GM19467 (cell line): Measurements from ENCODE around the gene LSM10.

Source experiments
- ATAC-seq: cut with Tn5 transposase; IDR thresholded peaks from one replicate; pipeline ENCODE4 v1.9.1; 2021; ENCODE audit warnings: mild to moderate bottlenecking, moderate library complexity; ENCODE audit not compliant: unreplicated experiment

The LSM10 gene

GRCh38 chr1:36397378-36398230, at the start of gene LSM10:
Gene LSM10 (minus strand): TSS chr1:36397908. CDS start chr1:36394129, 3,779 bp downstream.
- peak; percentile 78 for ATAC-seq

GRCh38 chr1:36447450-36447849, 49.7 kb upstream of the LSM10 start:
- no peak for ATAC-seq

DNA sequence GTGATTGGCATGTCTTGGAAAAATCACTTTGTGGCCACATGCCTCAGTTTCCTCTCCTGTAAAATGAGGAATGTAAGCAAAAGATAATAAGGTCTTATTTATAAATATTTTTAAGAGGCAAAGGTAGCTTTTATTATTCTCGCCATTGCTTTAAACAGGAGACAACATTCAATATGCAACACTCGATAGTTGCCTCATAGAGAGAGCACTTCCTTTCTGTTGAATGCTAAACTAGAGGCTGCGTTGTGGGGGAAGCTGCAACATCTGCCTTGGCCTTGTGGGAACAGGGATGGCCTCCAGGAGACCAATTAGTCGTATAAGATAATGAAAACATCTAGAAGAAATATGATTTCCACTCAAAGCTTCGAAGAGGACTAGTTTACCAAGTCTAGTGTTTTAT, 49.0 kb upstream of the LSM10 start:
- ATAC-seq = no peak

GRCh38 chr1:36446271-36446670, 48.6 kb upstream of the LSM10 start:
- no peak for ATAC-seq

DNA sequence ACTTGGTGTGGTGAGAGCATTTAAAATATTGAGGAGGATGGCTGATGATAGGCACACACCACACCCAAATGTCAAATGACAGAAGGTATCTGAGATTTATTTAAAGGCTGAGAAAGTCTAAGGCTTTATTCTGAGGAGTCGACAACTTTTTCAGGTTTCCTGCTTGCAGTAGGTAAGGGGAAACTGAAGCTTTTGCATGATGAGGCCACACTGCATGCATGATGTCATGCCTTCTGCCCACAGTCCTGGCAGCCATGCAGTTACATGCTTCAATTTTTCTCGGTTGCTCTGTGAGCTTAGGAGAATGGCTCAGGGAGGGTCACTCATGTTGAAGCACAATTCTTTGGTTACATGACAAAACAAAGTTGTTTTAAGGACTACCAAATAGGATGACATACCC, 45.6 kb upstream of the LSM10 start:
- no peak for ATAC-seq

DNA sequence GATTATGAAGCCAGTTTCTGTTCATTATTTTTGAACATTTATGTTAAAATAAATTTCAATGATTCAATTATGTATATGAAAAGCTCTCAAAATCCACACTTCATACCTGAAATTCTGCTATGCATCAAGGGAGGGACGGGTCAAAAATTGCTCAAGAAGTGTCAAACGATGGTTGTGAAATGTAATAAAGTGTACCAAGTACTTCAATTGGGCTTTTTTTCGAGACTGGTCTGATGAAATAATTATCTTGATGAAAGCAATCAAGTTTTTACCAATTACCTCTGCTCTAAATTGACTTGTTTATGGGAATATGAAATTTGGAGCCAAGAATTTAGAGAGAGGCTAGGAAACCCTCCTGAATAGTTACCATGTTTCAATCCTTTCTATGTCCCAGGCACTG, 44.6 kb upstream of the LSM10 start:
- ATAC-seq = no peak

DNA sequence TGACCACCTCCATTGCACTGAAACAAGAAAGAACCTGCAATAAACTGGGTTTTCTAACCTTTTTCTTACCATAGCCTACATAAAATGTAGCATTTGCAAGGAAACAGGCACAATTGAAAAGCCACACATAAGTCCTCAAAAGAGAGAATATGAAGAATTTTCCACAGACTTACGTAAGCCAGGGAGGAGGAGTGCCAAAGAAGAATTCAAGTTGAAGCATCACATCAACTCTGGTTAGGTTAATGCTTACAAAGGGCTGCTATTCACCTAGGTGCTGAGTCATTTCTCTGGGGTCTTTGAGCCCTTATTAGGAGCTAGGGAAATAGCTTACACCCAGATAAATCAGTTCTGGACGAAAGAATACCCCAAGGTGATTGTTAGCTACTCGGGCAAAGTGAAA, 42.9 kb upstream of the LSM10 start:
- ATAC-seq = no peak

DNA sequence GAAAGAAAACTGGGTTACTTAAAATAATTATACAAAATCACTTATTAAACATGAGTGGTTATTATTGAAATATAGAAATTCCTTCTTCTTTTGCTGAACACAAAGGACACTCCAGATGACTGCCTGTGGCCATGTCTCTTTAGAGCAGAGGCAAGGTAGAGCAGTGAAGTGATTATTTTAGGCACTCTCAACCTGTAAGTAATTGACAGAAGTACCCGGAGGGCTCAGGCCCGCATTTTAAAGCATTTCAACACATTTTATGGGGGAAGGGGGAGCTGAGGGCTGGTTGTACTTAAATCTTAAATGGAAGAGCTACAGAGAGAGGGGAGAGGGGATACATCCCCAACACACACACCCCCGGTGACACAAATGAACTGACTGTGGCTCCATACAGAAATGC, 42.3 kb upstream of the LSM10 start:
- no peak for ATAC-seq

GRCh38 chr1:36438715-36439114, 41.0 kb upstream of the LSM10 start:
- ATAC-seq = no peak

GRCh38 chr1:36436821-36437220, 39.1 kb upstream of the LSM10 start:
- no peak for ATAC-seq

- ATAC-seq = no peak
Measured at GRCh38 chr1:36433102-36433501, 35.4 kb upstream of the LSM10 start.

DNA sequence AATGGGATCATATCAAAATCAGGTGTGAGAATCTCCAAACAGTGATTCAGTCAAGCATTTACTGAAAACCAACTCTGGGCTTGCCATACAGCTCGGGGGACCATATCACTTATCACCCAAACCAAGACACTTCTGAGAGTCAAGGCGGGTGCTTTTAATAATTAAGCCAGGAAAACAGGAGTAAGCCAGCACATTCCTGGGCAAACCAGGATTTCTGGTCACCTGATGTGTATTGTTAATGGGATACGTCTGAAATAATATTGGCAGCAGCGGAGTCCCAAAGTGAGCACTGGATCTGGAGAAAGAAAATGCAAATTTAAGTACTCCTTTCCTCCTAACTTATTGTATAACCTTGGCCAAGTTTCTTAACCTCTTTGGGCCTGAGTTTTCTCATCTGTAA, 34.9 kb upstream of the LSM10 start:
- no peak for ATAC-seq

- ATAC-seq = no peak
Measured at GRCh38 chr1:36425791-36426190, 28.1 kb upstream of the LSM10 start.

- no peak for ATAC-seq
Measured at GRCh38 chr1:36421649-36422048, 23.9 kb upstream of the LSM10 start.

GRCh38 chr1:36420836-36421317, 23.2 kb upstream of the LSM10 start:
- ATAC-seq = peak; percentile 69

DNA sequence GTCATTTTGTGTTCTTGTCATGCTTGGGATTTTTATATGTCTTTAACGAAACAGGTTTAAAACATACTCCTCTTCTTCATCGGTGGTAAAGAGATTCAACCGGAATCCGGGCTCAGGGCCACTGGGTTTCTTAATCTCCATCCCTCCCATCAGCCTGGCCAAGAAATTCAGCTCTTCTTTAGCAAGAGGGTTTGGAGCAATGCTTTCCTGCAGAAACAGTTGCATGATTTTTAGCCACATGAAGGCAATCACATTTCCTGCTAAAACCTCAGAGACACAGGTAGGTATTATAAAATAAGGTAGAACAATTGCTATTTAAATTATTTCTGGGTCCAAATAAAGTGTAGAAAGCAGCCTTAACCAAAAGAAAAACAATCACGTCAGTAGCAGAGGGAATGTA, 22.7 kb upstream of the LSM10 start:
- no peak for ATAC-seq

GRCh38 chr1:36419569-36419968, 21.9 kb upstream of the LSM10 start:
- ATAC-seq = no peak

DNA sequence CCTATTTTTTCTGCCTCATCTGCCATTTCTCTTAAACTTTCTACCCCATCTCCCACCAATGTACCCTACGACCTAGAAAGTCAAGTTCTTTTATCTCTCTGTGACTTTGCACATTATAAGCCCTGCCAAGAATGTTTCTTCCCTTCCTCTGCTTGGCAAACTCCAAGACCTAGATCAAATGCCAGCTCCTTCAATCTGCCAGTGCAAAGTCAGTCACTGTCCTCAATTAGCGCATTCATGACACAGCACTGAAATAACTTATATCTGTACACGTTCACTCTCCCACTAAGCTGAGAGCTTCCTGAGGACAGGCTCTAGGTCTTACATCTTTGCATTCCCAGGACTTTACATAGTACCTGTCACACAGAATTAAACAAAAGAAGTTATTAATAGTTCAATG, 21.4 kb upstream of the LSM10 start:
- ATAC-seq = no peak

DNA sequence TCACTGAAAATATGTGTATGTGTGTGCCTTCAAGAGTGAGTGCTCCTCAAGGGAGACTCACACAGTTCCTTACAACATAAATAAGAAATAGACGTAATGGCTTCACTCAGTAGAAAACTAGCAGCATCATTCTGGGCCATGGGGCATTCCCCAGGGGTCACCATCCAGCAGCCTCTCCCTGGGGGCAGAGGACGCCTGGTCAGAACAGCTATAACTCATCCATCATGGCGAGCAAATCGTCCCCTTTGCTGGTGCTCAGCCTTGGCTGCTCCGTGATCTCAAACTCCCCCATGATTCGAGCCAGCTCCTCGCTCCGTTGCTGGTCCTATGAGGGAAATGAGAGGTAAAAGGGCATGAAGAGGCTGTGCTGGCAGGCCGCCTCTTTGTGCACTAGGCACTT, 20.2 kb upstream of the LSM10 start:
- ATAC-seq = no peak

DNA sequence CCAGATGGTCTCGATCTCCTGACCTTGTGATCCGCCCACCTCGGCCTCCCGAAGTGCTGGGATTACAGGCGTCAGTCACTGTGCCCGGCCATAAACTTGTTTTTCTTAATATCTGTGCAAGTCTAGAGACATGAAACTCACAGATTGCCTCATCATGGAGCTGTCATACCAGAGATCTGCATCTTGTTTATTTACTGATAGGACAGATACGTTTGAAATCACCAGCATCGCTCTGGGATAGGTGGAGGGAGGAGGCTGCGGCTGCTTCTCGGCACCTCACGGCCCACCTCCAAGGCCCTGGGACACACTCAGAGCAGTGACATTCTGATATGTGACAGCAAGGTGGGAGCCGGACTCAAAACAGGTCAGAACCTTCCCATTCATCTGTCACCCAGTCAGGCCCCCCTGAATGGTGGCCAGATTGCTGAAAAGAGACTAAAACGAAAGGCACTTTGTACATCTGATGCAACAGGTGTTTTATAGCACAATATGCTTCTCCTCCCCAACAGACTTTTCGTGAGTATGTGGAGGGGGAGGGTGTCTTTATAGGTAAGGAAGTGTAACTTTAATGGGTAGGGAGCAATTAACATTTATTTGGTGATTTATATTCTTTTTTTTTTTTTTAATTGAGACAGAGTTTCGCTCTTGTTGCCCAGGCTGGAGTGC, 18.1 kb upstream of the LSM10 start:
- no peak for ATAC-seq

DNA sequence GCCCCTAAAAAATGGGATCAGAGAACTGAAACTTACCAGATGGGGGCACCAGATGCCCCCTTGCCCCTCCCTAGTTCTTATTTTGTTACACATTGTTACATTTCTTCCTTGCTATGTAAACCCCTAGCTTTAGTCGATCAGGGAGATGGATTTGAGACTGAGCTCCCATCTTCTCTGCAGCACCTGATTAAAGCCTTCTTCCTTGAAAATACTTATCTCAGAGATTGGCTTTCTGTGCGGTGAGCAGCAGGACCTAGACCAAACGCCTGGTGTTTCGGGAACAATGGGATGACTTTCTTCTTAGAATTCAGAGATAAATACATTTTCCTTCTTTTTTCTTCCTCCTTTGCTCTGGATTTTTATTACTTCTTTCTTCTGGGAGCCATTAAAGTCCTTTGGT, 16.7 kb upstream of the LSM10 start:
- no peak for ATAC-seq
